Measurements from ENCODE around the gene CCDC88B. TPM values are rescaled to one million over a fixed set of nuclear protein-coding genes. Genes with fewer than 3 reads are reported as not detected.

The CCDC88B gene
- total and polyA plus RNA-seq, 9 of the 15 experiments (the other 6 are each of a cell fraction or from before 2014, with no cell fraction given), result 0.13 to 18.1 (median 7.9) TPM

DNA sequence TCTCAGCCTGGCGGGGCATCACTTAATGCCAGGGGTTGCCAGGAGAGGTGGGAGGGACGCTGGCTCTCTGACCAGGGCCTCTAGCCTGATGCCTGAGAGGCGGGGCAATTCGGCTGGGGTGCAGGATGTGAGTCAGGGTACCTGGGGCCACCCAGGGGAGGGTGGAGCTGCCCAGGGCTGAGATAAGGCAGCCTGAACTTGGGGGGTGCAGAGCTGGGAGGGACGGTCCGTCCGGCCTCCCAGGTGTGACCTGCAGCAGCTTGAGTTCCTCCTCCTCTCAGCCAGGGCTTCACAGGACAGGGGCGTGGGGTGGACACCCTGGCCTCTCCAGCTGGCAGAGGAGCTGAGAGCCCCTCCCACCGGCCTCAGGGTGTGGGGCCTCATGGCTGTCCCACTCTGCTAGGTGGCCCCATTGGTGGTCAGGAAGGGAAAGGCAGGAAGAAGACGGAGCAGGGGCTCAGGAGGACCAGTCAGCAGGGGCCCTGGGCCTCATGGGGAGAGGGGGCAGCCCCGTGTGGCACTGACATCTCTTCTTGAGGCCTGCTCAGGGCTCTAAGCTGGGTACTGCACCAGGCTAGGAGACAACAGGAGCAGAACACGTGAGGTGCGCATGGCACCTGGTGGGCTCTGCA, 18.0 kb downstream of the CCDC88B start (continued):
- TF ChIP-seq, protein P1, sequence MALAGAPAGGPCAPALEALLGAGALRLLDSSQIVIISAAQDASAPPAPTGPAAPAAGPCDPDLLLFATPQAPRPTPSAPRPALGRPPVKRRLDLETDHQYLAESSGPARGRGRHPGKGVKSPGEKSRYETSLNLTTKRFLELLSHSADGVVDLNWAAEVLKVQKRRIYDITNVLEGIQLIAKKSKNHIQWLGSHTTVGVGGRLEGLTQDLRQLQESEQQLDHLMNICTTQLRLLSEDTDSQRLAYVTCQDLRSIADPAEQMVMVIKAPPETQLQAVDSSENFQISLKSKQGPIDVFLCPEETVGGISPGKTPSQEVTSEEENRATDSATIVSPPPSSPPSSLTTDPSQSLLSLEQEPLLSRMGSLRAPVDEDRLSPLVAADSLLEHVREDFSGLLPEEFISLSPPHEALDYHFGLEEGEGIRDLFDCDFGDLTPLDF (CRISPR knock-in tag; IDR thresholded peaks at IDR 0.05), result no peak
- TF ChIP-seq, protein P2, sequence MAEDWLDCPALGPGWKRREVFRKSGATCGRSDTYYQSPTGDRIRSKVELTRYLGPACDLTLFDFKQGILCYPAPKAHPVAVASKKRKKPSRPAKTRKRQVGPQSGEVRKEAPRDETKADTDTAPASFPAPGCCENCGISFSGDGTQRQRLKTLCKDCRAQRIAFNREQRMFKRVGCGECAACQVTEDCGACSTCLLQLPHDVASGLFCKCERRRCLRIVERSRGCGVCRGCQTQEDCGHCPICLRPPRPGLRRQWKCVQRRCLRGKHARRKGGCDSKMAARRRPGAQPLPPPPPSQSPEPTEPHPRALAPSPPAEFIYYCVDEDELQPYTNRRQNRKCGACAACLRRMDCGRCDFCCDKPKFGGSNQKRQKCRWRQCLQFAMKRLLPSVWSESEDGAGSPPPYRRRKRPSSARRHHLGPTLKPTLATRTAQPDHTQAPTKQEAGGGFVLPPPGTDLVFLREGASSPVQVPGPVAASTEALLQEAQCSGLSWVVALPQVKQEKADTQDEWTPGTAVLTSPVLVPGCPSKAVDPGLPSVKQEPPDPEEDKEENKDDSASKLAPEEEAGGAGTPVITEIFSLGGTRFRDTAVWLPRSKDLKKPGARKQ (CRISPR knock-in tag; IDR thresholded peaks at IDR 0.05), result no peak
- TF ChIP-seq, protein P3, sequence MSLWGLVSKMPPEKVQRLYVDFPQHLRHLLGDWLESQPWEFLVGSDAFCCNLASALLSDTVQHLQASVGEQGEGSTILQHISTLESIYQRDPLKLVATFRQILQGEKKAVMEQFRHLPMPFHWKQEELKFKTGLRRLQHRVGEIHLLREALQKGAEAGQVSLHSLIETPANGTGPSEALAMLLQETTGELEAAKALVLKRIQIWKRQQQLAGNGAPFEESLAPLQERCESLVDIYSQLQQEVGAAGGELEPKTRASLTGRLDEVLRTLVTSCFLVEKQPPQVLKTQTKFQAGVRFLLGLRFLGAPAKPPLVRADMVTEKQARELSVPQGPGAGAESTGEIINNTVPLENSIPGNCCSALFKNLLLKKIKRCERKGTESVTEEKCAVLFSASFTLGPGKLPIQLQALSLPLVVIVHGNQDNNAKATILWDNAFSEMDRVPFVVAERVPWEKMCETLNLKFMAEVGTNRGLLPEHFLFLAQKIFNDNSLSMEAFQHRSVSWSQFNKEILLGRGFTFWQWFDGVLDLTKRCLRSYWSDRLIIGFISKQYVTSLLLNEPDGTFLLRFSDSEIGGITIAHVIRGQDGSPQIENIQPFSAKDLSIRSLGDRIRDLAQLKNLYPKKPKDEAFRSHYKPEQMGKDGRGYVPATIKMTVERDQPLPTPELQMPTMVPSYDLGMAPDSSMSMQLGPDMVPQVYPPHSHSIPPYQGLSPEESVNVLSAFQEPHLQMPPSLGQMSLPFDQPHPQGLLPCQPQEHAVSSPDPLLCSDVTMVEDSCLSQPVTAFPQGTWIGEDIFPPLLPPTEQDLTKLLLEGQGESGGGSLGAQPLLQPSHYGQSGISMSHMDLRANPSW (CRISPR knock-in tag; IDR thresholded peaks at IDR 0.05), result no peak
- TF ChIP-seq NR2C1 (IDR thresholded peaks at IDR 0.05) (no peak), NR2C1 (tag; IDR thresholded peaks at IDR 0.05) (no peak), BDP1 (IDR thresholded peaks at IDR 0.05; ENCODE audit: insufficient read depth, insufficient read length) (no peak), ERF (CRISPR knock-in tag; IDR thresholded peaks at IDR 0.05) (no peak), TFAM (CRISPR knock-in tag; conservative IDR thresholded peaks at IDR 0.05) (no peak), RBM14 (IDR thresholded peaks at IDR 0.05; ENCODE audit: borderline replicate concordance, insufficient read depth, low read depth, low read length) (no peak), ZNF586 (CRISPR knock-in tag; conservative IDR thresholded peaks at IDR 0.05) (no peak)
- TF ChIP-seq, protein P4, sequence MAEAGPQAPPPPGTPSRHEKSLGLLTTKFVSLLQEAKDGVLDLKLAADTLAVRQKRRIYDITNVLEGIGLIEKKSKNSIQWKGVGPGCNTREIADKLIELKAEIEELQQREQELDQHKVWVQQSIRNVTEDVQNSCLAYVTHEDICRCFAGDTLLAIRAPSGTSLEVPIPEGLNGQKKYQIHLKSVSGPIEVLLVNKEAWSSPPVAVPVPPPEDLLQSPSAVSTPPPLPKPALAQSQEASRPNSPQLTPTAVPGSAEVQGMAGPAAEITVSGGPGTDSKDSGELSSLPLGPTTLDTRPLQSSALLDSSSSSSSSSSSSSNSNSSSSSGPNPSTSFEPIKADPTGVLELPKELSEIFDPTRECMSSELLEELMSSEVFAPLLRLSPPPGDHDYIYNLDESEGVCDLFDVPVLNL (CRISPR knock-in tag; IDR thresholded peaks at IDR 0.05; ENCODE audit: low read depth), result no peak
